GM19397 (cell line): ENCODE results near the gene MRPS5.
"Not testable (repeated sequence)": the region's sequence is repeated elsewhere in the genome, so short reads cannot be mapped to it uniquely, and the experiment has no call there.

ENCODE experiments used
- ATAC-seq: cut with Tn5 transposase; IDR thresholded peaks from one replicate; pipeline ENCODE4 v1.9.1; 2021; ENCODE audit warnings: mild to moderate bottlenecking, moderate library complexity; ENCODE audit not compliant: unreplicated experiment

The MRPS5 gene

DNA sequence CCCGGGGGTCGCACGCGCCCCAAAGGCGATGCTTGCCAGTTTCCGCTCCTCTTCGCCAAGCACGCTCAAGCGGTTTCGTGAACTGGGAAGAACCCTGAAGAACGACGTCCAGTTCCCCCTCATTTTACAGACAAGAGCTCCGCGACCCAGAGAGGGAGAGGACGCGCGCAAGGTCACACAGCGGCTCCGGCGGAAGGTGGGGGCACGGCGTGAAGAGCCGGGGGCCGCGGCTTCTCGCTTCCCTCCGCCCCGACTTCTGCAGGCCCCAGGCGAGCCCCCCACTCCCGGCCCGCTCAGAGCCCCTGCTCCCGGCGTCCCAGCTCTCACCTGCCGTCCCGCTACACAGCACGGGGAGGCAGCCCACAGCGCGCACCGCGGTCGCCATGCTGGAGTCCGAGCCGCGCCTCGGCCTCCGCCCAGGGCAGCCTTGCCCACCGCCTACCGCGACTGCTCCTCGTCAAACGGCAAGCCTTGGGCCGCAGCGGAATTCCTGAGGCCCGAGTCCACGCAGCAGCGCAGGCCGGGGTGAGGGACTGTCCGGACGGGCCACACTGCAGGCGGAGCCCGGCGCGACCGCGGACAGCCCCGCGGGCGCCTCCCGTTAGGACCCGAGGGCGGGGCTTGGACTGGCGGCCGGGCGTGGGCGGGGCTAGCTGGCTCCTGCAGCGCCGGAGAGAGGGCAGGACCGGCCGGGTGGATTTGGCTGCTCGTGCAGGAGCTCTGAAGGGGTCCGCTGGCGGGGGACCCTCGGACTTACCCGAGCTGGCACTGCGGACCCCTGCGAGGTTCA, at the start of gene MRPS5:
TSS of gene MRPS5 (minus strand) at position 402 of the 790 bp plus-strand sequence. CDS start at position 385, 17 bp downstream.
- peak; percentile 98 for ATAC-seq

DNA sequence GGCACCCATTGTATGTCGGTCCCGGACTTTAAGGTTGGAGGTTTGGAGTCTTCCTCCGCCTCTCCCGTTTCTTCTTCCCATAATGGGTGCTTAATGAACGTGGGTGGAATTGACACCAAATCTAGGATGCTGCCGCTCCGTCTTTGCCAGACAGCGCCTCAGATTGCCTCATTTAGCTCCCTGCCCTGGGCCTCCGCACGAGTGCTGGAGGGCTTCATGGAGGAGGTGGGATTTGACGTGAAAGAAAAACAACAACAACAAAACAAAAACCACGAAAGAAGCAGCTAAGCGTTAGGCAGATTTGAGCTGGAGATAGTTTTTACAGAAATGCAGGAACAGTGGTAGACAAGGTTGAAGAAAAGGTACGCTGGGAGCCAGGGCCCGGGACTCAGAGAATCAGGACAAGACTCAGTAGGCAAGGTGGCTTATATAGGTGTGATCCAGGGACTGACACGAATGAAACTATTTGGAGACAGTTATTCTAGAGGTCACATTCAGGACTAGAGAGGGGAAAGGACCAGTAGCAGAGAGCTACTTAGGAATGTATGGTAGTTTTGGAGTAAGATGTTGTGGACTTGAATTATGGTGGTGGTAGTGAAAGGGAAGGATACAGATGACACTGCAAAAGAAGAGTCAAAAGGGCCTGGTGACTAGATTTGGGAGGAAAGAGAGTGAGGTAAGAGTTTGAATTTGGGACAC, 44.6 kb upstream of the MRPS5 start:
- ATAC-seq = peak; percentile 13

DNA sequence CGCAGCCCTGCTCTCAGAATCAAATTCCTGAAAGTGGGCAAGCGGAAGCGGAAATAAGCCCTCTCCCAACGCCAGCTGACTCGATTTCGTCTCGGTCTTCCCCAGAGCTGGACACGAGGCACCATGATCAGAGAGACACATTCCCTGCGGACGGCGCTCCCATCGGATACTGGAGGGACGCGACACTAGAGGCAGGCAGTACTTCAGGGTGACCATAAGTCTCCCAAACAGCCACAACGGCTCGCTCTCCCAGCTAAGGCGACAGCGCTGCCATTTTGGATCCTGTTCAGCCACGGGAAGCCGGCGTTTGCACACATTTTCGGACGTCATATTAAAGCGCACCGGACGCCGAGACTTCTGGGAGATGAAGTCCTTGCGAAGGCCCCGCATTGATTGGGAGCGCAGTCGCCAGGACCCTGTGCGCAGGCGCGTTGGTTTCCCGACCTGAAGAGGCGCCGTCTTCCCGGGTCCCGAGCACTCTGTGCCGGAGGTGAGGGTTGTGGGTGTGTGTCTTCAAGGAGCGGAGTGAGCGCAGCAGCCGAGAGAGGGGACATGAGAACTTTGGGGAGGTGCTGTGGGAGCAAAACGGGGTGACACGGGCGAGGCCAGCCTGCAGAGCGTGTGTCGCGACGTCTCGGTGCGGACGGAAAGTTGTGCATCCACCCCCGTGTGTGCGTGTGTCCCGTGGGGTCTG, 43.9 kb upstream of the MRPS5 start, which contains the start of gene ZNF2:
TSS of gene ZNF2 (plus strand) at position 439 of the 694 bp plus-strand sequence. CDS start 10,418 bp downstream, outside the sequence.
- peak; percentile 94 for ATAC-seq

DNA sequence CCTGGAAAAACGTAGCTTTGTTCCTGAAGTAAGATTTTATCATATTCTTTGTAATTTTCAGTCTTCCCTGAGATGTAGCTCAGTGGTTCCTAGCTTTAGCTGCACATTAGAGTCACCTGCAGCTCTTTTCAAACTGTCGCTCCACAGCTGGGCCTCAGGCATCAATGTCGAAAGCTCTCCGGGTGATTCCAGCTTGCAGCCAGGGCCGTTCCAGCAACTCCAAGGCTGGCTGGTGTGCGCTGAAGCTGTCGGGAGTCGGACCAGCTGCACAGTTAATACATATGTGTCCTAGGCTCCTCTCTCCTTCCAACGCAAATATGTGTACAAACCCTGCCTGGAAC, 43.4 kb upstream of the MRPS5 start:
- ATAC-seq = peak; percentile 5

GRCh38 chr2:95159690-95160449, 38.3 kb upstream of the MRPS5 start, which contains the start of gene ZNF514:
Gene ZNF514 (minus strand): TSS chr2:95159848. CDS start chr2:95153253, 6,595 bp downstream.
- ATAC-seq = peak; percentile 95

GRCh38 chr2:95158891-95159619, 37.4 kb upstream of the MRPS5 start:
- ATAC-seq = peak; percentile 49

DNA sequence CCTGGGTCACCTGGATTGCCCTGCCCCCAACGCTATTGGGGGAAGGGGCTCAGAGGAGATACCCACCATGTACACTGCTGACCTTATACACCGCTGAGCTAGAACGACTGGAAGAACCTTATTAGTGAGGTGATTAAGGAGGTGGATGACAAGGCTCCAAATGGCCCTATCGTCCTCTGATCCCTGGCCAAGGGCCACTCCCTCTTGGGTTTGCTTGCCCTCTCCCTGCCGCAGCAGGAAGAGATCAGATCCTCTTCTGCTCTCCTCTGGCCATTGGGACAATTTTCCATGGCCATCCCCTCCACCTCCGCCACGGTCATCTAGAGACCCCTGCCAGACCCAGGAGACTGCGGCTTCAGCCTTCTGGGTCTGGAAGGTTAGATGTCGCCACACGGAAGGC, 36.8 kb upstream of the MRPS5 start:
- ATAC-seq = no peak

GRCh38 chr2:95149397-95149984, 27.9 kb upstream of the MRPS5 start:
- ATAC-seq = no peak

DNA sequence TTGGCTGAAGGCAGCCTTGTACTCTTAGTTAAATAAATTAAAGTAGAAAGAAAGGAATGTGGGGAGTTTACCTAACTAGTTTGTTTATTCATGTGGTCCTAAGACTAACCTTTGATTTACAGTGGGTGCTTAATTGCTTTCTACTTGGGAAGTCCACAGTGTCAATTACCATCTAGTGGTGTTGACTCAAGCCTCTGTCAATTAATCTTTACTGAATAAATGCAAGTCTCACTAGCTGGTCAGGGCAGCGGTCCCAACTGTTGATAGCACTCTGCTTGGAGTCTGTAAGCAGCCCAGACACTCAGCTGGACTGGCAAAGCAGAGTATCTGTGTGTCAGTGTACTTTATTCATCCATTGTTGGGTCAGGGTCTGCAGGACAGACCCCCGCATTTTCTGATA, 22.2 kb upstream of the MRPS5 start:
- no peak for ATAC-seq

GRCh38 chr2:95138702-95139101, 17.1 kb upstream of the MRPS5 start:
- ATAC-seq = no peak

GRCh38 chr2:95122197-95122551, 566 bp upstream of the MRPS5 start:
- peak; percentile 5 for ATAC-seq

GRCh38 chr2:95121093-95121406, 558 bp downstream of the MRPS5 start:
- ATAC-seq = no peak

DNA sequence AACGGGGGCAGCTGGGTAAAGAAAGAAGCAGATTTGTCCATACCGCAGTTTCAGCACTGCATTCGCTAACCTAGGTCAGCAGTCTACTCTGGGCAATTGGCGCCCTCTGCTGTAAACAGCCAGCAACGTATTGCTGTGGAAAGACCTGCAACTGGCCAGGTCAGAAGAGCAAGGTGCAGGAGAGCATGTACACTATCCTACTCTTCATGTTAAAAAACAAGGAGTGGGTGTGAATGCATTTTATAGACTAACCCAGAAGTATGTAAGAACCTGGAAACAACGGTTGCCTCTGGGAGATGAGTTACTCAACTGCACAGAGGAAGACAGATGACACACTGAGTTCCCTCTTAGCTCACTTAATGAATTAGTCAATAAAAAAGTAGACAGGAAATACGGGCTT, 6.2 kb downstream of the MRPS5 start:
- ATAC-seq = peak; percentile 87

GRCh38 chr2:95113464-95113863, 8.1 kb downstream of the MRPS5 start:
- ATAC-seq = no peak

GRCh38 chr2:95110395-95110794, 11.2 kb downstream of the MRPS5 start:
- no peak for ATAC-seq

GRCh38 chr2:95109260-95109659, 12.3 kb downstream of the MRPS5 start:
- ATAC-seq = no peak

DNA sequence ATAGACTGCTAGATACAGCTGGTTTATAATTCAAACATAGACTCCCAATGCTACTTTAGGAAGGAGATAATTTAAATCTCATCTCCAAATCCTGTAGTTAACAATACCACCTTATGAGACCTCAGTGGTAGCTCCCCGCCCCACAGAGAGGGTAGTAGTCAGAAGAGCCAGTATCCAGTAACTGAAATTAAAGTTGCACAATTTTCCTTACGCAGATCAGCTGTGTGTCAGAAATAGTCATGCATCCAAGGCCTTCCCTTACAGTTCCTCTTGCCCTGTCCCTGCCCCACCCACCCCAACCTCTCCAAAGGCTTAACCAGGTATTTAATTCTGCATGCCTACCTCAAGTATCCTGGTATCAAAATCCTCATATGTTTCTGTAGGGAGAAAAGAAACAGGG, 15.5 kb downstream of the MRPS5 start:
- no peak for ATAC-seq

DNA sequence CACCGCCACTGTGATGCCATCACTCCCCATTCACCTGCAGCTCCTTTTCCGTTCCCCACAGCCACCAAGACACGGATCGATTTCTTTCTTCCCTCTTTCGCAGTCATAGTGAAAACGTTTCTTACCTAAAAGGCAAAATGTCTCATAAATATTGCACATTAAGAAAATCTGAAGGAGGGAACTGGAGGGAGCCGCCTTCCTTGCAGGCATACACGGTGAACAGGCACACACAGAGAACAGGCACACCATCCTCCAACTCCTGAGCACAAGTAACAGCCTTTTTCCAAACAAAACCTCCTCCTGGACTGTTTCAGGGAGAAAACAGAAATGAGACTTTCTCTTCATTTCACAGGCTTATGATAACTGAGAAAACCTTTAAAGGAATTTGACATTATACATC, 17.0 kb downstream of the MRPS5 start:
- ATAC-seq = no peak

- no peak for ATAC-seq
Measured at GRCh38 chr2:95099910-95100309, 21.7 kb downstream of the MRPS5 start.

- not testable (repeated sequence) for ATAC-seq
Measured at GRCh38 chr2:95098273-95098672, 23.3 kb downstream of the MRPS5 start.
